Vagina (tissue), 2 donors: Measurements from ENCODE around the gene ZBTB40. TPM values are rescaled to one million over a fixed set of nuclear protein-coding genes. Genes with fewer than 3 reads are reported as not detected.

Experiments
- DNase-seq, 2 donors: peaks; one replicate each; pipeline ENCODE4 v3.0.0-alpha.2; 2017; ENCODE audit errors: extremely low spot score in 2 of 2
- H3K27ac ChIP-seq: fragments of 200-600 bp; sonication (generic); one replicate; pipeline ENCODE4 v1.5.1; 2019
- H3K27me3 ChIP-seq: fragments of 200-600 bp; sonication (generic); one replicate; pipeline ENCODE4 v1.5.1; 2019
- H3K36me3 ChIP-seq, 2 donors: fragments of 200-600 bp; sonication (generic); one replicate each; pipeline ENCODE4 v1.5.1; 2017 to 2019
- H3K4me1 ChIP-seq: fragments of 200-600 bp; sonication (generic); one replicate; pipeline ENCODE4 v1.5.1; 2019
- H3K4me3 ChIP-seq, 2 donors: fragments of 200-600 bp; sonication (generic); 1 replicate in 1 of 2; 2 replicates in 1 of 2; pipeline ENCODE4 v1.5.1; 2016 to 2019
- H3K9me3 ChIP-seq: fragments of 200-600 bp; sonication (generic); one replicate; pipeline ENCODE4 v1.5.1; 2019
- POLR2A ChIP-seq, 2 donors: fragments of 450-650 bp; IDR thresholded peaks; one replicate each; pipeline ENCODE4 v1.6.1; 2017; ENCODE audit warnings: antibody characterized with exemption in 2 of 2, mild to moderate bottlenecking in 2 of 2, moderate library complexity in 2 of 2
- POLR2AphosphoS5 ChIP-seq, 2 donors: sonication (generic); formaldehyde crosslinking; IDR thresholded peaks; one replicate each; pipeline ENCODE4 v1.9.0; 2017; ENCODE audit warnings: antibody characterized with exemption in 2 of 2, mild to moderate bottlenecking in 2 of 2, low read depth in 1 of 2; ENCODE audit not compliant: insufficient read depth in 1 of 2
- intact Hi-C: fragments of 100-400 bp; cut with DNase I; formaldehyde crosslinking; loops from one replicate; pipeline ENCODE4 v1.15.1; 2023
- total RNA-seq: library from RNA; depleted of rRNA; stranded (reverse); fragments of >200 nt; gene quantifications from one replicate; pipeline ENCODE4 v1.2.3, GENCODE V29; 2016
- TF ChIP-seq, protein P1 (sequence below), 3 experiments: fragments of 450-650 bp in 2 of 3; fragments of 200-600 bp in 1 of 3; sonication (generic) in 1 of 3; IDR thresholded peaks; one replicate each; pipeline ENCODE4 v1.5.1; 2017 to 2019; ENCODE audit warnings: antibody characterized with exemption in 3 of 3, mild to moderate bottlenecking in 2 of 3, moderate library complexity in 2 of 3

The ZBTB40 gene
- total RNA-seq, 1 donor from 2014 or later: 14.7 TPM

DNA sequence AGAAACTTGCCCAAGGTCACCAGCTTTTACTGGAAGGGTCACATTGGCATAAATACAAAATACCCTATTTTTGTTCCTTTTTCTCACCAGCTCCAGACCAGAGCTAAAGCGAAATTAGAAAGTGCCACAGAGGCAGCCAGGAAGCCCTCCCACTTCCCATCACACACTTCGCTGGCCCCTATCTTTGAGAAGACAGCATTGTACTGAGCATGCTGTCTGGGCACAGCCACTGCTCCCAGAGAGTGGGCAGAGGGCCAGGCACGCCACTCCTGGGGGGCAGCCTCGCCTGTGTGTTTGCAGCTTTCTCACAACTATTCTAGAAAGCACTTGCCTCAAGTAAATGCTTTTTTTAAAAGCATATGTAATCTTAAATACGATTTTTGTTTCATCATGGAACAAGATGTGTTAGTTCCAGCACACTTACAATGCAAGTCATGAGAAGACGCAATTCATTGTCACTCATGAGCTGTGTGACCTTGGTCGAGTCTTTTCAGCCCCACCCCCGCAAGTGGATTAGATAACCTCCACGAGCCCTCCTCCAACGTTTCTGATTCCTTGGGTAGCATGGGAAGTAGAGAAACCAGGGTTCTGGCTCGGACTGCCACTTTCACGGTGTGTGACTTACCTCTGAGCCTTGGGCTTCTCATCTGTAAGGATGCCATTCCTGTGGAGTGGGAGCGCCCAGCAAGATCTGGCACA lies 85.9 kb downstream of the ZBTB40 start:
- DNase-seq: no peak
- intact Hi-C loops: no loop called here

DNA sequence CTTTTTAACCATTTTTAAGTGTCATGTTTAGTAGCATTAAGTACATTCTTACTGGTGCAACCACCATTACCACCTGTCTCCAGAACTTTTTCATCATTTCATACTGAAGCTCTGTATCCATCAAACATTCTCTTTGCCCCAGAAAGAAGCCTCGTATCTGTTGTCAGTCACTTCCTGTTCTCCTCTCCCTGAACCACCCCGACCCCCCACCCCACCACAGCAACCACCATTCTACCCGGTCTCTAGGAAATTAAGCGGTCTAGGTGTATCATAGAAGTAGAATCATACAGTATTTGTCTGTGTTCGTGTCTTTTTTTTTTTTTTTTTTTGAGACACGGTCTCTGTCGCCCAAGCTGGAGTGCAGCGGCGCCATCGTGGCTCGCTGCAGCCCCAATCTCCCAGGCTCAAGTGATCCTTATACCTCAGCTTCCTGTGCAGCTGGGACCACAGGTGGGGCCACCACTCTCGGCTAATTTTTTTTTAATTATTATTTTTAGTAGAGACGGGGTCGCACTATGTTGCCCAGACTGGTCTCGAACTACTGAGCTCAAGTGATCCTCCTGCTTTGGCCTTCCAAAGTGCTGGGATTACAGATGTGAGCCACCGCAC lies 88.0 kb downstream of the ZBTB40 start:
- no peak overlapping the region for H3K4me3 ChIP-seq
- no peaks in the 10 kb centered on the region for H3K27me3 ChIP-seq
- H3K9me3 ChIP-seq: no peaks in the 10 kb centered on the region
- no peak for DNase-seq
- no peaks in the 10 kb centered on the region for H3K36me3 ChIP-seq
- H3K27ac ChIP-seq: no peak overlapping the region
- TF ChIP-seq POLR2AphosphoS5 (IDR thresholded peaks at IDR 0.05; ENCODE audit: insufficient read depth in 1 of 2, low read depth in 1 of 2): no peak
- TF ChIP-seq, protein P1, sequence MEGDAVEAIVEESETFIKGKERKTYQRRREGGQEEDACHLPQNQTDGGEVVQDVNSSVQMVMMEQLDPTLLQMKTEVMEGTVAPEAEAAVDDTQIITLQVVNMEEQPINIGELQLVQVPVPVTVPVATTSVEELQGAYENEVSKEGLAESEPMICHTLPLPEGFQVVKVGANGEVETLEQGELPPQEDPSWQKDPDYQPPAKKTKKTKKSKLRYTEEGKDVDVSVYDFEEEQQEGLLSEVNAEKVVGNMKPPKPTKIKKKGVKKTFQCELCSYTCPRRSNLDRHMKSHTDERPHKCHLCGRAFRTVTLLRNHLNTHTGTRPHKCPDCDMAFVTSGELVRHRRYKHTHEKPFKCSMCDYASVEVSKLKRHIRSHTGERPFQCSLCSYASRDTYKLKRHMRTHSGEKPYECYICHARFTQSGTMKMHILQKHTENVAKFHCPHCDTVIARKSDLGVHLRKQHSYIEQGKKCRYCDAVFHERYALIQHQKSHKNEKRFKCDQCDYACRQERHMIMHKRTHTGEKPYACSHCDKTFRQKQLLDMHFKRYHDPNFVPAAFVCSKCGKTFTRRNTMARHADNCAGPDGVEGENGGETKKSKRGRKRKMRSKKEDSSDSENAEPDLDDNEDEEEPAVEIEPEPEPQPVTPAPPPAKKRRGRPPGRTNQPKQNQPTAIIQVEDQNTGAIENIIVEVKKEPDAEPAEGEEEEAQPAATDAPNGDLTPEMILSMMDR (IDR thresholded peaks at IDR 0.05): no peak
- TF ChIP-seq POLR2A (IDR thresholded peaks at IDR 0.05): no peak
- intact Hi-C loops: no loop called here
- H3K4me1 ChIP-seq: no peaks in the 10 kb centered on the region

More for the DNA sequence above, 85.9 kb downstream of the ZBTB40 start:
- Histone ChIP-seq H3K4me3 (no peak overlapping the region), H3K9me3 (no peaks in the 10 kb centered on the region), H3K27me3 (no peaks in the 10 kb centered on the region), H3K4me1 (no peaks in the 10 kb centered on the region), H3K27ac (no peak overlapping the region), H3K36me3 (no peaks in the 10 kb centered on the region)
- TF ChIP-seq, protein P1 (IDR thresholded peaks at IDR 0.05): no peak
- TF ChIP-seq POLR2AphosphoS5 (IDR thresholded peaks at IDR 0.05; ENCODE audit: insufficient read depth in 1 of 2, low read depth in 1 of 2) (no peak), POLR2A (IDR thresholded peaks at IDR 0.05) (no peak)

DNA sequence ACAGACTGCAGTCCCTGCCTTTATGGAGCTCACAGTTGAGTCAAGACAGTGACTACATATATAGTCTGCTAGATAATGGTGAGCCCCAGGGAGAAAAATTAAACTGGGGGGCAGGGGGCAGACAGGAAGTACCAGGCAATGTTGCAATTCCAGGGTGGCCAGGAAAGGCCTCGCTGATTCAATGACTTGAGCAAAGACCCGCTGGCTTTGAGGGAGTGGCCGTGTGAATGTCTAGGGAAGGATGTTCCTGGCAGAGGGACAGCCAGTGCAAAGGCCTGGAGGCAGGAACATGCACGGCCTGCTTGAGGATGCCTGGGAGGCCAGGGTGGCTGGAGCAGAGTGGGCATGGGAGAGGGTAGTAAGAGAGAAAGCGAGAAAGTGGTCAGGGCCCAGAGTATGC lies 88.7 kb downstream of the ZBTB40 start:
- Histone ChIP-seq H3K4me3 (no peak overlapping the region), H3K9me3 (no peaks in the 10 kb centered on the region), H3K36me3 (no peaks in the 10 kb centered on the region), H3K27me3 (no peaks in the 10 kb centered on the region), H3K27ac (no peak overlapping the region), H3K4me1 (no peaks in the 10 kb centered on the region)
- intact Hi-C loops: no loop called here
- DNase-seq: no peak
- TF ChIP-seq POLR2A (IDR thresholded peaks at IDR 0.05) (no peak), POLR2AphosphoS5 (IDR thresholded peaks at IDR 0.05; ENCODE audit: insufficient read depth in 1 of 2, low read depth in 1 of 2) (no peak)
- TF ChIP-seq, protein P1 (IDR thresholded peaks at IDR 0.05): no peak

DNA sequence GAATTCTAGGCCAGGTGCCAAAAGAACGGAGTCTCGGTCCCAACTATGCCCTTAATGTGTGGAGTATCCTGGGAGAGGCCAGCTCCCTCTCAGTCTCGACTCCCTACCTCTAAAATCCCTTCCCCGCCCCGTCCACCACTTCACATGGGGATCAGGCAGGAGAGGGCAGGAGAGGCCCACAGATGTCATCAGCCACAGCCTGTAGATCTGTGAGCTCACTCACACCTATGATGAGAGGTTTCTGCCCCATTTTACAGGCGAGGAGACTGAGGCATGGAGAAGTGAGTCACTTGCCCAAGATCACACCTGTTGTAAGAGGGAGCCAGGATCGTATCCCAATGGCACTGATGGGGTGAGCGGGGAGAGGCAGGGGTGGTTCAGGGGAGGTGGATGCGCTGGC lies 91.2 kb downstream of the ZBTB40 start:
- Histone ChIP-seq H3K27ac (no peak overlapping the region), H3K36me3 (no peaks in the 10 kb centered on the region), H3K4me3 (no peak overlapping the region), H3K27me3 (no peaks in the 10 kb centered on the region), H3K9me3 (no peaks in the 10 kb centered on the region), H3K4me1 (no peaks in the 10 kb centered on the region)
- no peak for DNase-seq
- TF ChIP-seq POLR2AphosphoS5 (IDR thresholded peaks at IDR 0.05; ENCODE audit: insufficient read depth in 1 of 2, low read depth in 1 of 2) (no peak), POLR2A (IDR thresholded peaks at IDR 0.05) (no peak)
- TF ChIP-seq, protein P1 (IDR thresholded peaks at IDR 0.05): no peak
- intact Hi-C loops: no loop called here

DNA sequence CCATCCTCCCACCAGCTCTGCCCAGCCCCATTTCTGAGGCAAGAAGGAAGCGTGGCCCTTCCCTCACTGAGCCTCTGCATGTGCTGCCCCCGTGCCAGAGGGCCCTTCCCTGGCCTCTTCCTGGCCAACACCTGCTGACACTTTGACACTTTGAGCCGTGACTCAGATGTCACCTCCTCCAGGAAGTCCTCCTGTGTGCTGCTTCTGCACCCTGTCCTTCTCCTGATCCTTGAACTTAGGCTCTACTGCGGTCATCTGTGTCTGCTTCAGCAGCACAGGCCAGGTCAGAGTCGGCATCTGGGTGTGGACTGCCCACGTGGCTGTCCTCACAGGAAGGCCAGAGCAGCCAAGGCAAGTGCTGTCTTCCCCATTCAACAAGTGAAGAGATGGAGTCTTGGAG lies 92.0 kb downstream of the ZBTB40 start:
- Histone ChIP-seq H3K9me3 (no peaks in the 10 kb centered on the region), H3K36me3 (no peaks in the 10 kb centered on the region), H3K27me3 (no peaks in the 10 kb centered on the region), H3K4me1 (no peaks in the 10 kb centered on the region), H3K27ac (no peak overlapping the region), H3K4me3 (no peak overlapping the region)
- TF ChIP-seq, protein P1 (IDR thresholded peaks at IDR 0.05): no peak
- TF ChIP-seq POLR2AphosphoS5 (IDR thresholded peaks at IDR 0.05; ENCODE audit: insufficient read depth in 1 of 2, low read depth in 1 of 2) (no peak), POLR2A (IDR thresholded peaks at IDR 0.05) (no peak)
- intact Hi-C loops: no loop called here
- DNase-seq: no peak
